IgD-negative memory B cell (primary cell): ENCODE results near the gene TOP1. TPM values are rescaled to one million over a fixed set of nuclear protein-coding genes. Genes with fewer than 3 reads are reported as not detected.
A peak's percentile ranks its signal among the peaks of the same experiment; 100 is the strongest.

Source experiments
- H3K27ac Mint-ChIP-seq, 3 donors: one replicate each; pipeline ENCODE4 v1.8.0; 2020 to 2022; ENCODE audit warnings: mild to moderate bottlenecking in 3 of 3, mixed read lengths in 3 of 3, moderate library complexity in 1 of 3
- H3K27me3 Mint-ChIP-seq: one replicate; pipeline ENCODE4 v1.8.0; 2021; ENCODE audit warnings: mixed read lengths
- H3K36me3 Mint-ChIP-seq: one replicate; pipeline ENCODE4 v1.8.0; 2020; ENCODE audit warnings: mild to moderate bottlenecking, mixed read lengths
- H3K4me1 Mint-ChIP-seq, 3 donors: one replicate each; pipeline ENCODE4 v1.8.0; 2020 to 2022; ENCODE audit warnings: mixed read lengths in 3 of 3, mild to moderate bottlenecking in 1 of 3
- H3K4me3 Mint-ChIP-seq, 4 donors: one replicate each; pipeline ENCODE4 v1.8.0; 2020 to 2022; ENCODE audit warnings: mild to moderate bottlenecking in 4 of 4, mixed read lengths in 4 of 4, moderate library complexity in 3 of 4
- H3K9me3 Mint-ChIP-seq, 3 donors: one replicate each; pipeline ENCODE4 v1.8.0; 2020 to 2021; ENCODE audit warnings: mixed read lengths in 3 of 3, mild to moderate bottlenecking in 1 of 3
- polyA plus RNA-seq: library from polyadenylated mRNA; unstranded; fragments of 300-500 nt; fragmentation: Illumina TruSeq; gene quantifications from one replicate; pipeline ENCODE4 v1.2.3, GENCODE V29; 2021

TOP1 gene
- polyA plus RNA-seq, 1 donor from 2014 or later = 17.0 TPM

DNA sequence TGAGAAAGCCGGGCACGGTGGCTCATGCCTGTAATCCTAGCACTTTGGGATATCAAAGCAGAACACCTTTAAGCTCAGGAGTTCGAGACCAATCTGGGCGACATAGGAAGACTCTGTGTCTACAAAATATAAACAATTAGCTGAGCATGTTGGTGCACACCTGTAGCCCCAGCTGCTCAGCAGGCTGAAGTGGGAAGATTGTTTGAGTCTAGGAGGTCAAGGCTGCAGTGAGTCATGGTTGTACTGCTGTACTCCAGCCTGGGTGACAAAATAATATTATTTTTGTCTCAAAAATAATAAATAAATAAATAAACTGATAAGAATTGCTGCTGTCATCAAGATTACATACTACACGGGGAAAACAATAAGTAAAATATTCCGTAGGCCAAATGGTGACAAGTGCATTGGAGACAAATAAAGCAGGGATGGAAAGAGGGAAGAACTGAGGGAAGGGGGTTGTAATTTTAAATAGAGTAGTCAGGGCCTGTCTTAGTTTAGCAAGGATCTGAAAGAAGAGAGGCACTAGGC is 14.0 kb upstream of the TOP1 start:
- peak overlapping the region in 1 of 4 donors; percentile 53 for H3K4me3 Mint-ChIP-seq
- H3K9me3 Mint-ChIP-seq = no peaks in the 10 kb centered on the region
- H3K27ac Mint-ChIP-seq = peak overlapping the region in 2 of 3 donors; percentile 57 to 68
- H3K4me1 Mint-ChIP-seq = peaks cover 17 to 27% (median 20%) of the 10 kb centered on the region in 3 donors
- H3K27me3 Mint-ChIP-seq = no peaks in the 10 kb centered on the region
- no peaks in the 10 kb centered on the region for H3K36me3 Mint-ChIP-seq

DNA sequence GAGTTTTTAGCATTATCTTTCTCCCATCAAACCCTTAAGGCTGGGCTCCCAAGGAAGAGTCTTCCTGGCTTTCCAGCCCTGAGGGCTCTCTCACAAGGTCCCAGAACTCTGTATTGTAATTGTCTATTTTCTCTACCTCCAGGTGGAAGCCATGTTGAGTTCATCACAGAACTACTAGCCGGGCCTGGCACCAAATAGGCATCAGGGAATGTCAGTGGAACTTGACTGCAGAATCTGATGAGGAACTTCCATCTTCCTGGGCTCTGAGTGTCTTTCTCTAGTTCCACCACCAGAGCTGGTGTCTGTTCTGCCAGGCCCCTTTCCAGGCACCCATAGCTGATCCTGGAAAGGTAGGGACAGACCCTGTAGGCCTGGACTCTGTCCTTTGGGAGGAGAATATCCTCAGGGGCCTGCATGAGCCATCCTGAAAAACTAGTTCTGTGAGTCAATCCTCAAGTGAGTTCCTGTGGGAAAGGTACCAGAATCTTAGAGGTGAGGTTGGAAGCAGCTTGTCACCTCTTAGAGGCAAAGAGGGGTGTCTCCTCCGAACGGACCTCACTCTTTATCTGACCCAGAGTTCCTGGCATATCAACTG is 11.1 kb upstream of the TOP1 start:
- H3K27me3 Mint-ChIP-seq = no peaks in the 10 kb centered on the region
- H3K9me3 Mint-ChIP-seq = no peaks in the 10 kb centered on the region
- H3K4me1 Mint-ChIP-seq = peaks cover 4 to 12% (median 6%) of the 10 kb centered on the region in 3 donors
- no peak overlapping the region for H3K4me3 Mint-ChIP-seq
- H3K36me3 Mint-ChIP-seq = no peaks in the 10 kb centered on the region
- H3K27ac Mint-ChIP-seq = no peak overlapping the region

DNA sequence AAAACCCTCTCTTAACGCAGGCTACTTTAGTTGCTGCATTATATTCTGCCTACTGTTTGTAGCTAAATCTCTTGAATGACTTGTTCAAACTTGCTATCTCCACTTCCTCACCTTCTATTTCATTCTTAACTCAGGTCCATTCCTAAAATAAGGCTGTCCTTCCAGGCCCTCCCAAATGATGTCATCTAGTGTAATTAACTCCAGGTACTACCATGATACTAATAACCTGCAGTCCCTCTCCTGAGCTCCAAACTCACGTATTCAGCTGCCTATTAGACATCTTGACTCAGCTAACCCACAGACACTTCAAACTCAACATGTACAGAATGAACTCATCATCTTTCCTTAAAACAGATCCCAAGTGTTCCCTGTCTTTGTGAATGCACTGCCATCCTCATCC is 10.5 kb upstream of the TOP1 start:
- Mint-ChIP-seq H3K4me3 (peak overlapping the region in 1 of 4 donors; percentile 79), H3K9me3 (no peaks in the 10 kb centered on the region), H3K36me3 (no peaks in the 10 kb centered on the region), H3K27me3 (no peaks in the 10 kb centered on the region), H3K4me1 (peaks cover 0 to 6% (median 0%) of the 10 kb centered on the region in 3 donors), H3K27ac (no peak overlapping the region)

DNA sequence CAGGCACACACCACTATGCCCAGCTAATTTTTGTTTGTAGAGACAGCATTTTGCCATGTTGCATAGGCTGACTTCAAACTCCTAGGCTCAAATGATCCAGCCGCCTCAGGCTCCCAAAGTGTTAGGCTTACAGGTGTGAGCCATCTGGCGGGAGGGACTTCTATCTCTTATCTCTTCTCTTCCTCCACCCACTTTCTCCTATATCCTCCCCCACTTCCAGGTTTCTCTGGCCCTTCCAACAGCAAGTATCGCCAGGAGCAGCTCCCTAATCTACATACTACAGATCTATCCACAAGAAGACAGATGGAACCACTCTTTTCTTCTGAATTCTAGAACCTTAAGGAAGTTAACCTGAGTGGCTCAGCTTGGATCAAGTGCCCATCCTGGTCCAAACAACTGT is 5.1 kb upstream of the TOP1 start:
- no peak overlapping the region for H3K27ac Mint-ChIP-seq
- H3K27me3 Mint-ChIP-seq = peaks cover 3% of the 10 kb centered on the region
- H3K9me3 Mint-ChIP-seq = no peaks in the 10 kb centered on the region
- peaks cover 2% of the 10 kb centered on the region for H3K36me3 Mint-ChIP-seq
- H3K4me1 Mint-ChIP-seq = peaks cover 4 to 8% (median 6%) of the 10 kb centered on the region in 3 donors
- no peak overlapping the region for H3K4me3 Mint-ChIP-seq

DNA sequence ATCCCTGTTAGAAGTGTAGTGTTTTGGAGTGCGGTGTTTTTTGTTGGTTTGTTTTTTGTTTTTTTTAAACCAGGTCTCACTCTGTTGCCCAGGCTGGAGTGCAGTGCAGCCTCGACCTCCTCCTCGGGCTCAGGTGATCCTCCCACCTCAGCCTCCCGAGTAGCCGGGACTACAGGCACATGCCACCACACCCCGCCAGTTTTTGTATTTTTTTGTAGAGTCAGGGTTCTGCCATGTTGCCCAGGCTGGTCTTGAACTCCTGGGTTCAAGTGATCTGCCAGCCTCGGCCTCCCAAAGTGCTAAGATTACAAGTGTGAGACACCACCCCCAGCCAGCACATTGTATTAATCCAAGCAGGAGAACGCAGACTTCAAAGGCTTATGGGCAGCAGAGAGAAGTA is 1.3 kb upstream of the TOP1 start:
- peaks cover 3% of the 10 kb centered on the region for H3K27me3 Mint-ChIP-seq
- no peaks in the 10 kb centered on the region for H3K9me3 Mint-ChIP-seq
- H3K4me1 Mint-ChIP-seq = peaks cover 22 to 32% (median 28%) of the 10 kb centered on the region in 3 donors
- peak overlapping the region in 3 of 4 donors; percentile 92 to 97 (median 96) for H3K4me3 Mint-ChIP-seq
- peak overlapping the region in 2 of 3 donors; percentile 89 to 96 for H3K27ac Mint-ChIP-seq
- H3K36me3 Mint-ChIP-seq = peaks cover 2% of the 10 kb centered on the region

DNA sequence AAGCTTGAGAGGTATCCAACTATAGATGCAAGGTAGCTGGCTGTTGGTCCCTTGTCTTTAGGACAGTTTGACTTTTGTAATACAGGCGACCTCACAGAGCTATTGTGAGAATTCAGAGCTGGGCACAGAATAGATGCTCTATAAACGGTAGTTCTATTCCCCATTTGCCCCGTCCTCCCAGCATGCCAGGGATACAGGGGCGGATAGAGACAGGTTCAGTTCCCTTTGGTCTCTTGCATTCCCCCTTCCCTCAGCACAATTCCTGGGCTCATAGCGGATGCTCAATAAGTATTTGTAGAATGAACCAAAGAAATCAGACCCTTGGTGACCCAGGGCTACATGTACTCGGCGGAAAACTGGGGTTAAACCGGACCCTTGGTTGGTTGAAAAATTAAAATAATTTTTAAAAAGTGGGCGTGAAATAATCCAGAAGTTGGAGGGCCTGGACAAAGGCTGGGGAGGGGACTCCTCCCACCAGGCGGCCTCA is 707 bp upstream of the TOP1 start:
- Mint-ChIP-seq H3K9me3 (no peaks in the 10 kb centered on the region), H3K27me3 (peaks cover 3% of the 10 kb centered on the region), H3K27ac (peak overlapping the region; percentile 89 to 96 (median 91)), H3K4me1 (peaks cover 26 to 38% (median 34%) of the 10 kb centered on the region in 3 donors), H3K36me3 (peaks cover 2% of the 10 kb centered on the region), H3K4me3 (peak overlapping the region; percentile 92 to 97 (median 96))

DNA sequence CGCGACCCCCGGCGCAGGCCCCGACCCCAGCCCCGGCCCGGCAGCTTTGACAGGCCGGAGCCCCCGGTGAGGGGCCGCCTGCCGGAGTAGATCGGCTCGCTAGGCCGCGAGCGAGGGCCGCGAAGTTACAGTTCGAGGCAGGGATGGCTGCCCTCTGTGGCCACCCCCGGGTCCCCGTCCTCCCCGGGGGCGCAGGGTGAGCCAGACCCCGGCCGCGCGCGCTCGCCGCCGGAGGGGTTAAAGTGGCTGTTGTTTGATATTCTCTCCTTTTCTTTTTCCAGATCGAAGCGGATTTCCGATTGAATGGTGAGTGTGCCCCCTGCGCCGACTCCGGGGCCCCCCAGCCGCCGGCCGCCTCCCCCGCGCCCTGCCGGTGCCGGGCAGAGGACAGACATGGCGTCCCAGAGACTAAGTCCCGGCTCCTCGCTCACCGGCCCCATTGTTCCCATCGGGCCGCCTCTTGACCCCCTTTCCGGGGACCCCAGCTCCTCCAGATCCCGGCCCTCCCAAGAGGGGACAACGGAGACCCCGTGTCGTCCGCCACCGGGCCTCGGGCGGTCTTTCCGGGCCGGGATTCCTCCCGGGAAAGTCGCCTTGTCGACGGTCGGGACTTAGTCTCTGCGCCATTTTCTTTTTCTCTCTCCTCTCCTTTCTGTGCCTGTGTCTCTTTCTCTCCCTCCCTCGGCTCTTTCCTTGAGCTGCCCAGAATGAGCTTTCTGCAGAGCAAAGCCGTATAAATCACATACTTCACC is 704 bp downstream of the TOP1 start:
- Mint-ChIP-seq H3K9me3 (no peaks in the 10 kb centered on the region), H3K36me3 (no peaks in the 10 kb centered on the region), H3K4me3 (peak overlapping the region; percentile 90 to 97 (median 96)), H3K27ac (peak overlapping the region; percentile 89 to 96 (median 93)), H3K27me3 (no peaks in the 10 kb centered on the region), H3K4me1 (peaks cover 32 to 49% (median 48%) of the 10 kb centered on the region in 3 donors)

DNA sequence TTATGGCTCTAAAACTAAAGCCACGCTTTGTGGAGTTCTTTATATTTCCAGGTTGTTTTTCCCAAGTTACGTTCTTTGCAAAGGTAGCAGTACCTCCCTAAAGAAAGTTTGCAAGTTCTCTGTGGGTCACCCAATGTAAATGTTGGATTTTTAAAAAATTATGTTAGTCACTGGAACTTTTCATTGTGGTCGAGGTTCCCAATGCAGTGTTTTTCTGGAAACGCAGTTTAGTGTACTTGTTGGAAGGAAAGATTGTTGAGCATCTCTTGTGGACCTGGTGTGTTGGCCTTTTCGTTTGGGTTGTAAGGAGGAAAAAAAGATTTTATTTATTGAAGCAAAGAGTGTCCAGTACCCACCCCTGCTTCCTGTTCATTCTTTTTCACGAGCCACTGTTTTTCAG is 1.4 kb downstream of the TOP1 start:
- Mint-ChIP-seq H3K4me1 (peaks cover 33 to 54% (median 53%) of the 10 kb centered on the region in 3 donors), H3K27me3 (no peaks in the 10 kb centered on the region), H3K36me3 (no peaks in the 10 kb centered on the region), H3K9me3 (no peaks in the 10 kb centered on the region), H3K27ac (peak overlapping the region; percentile 56 to 96 (median 89)), H3K4me3 (peak overlapping the region; percentile 90 to 97 (median 96))

DNA sequence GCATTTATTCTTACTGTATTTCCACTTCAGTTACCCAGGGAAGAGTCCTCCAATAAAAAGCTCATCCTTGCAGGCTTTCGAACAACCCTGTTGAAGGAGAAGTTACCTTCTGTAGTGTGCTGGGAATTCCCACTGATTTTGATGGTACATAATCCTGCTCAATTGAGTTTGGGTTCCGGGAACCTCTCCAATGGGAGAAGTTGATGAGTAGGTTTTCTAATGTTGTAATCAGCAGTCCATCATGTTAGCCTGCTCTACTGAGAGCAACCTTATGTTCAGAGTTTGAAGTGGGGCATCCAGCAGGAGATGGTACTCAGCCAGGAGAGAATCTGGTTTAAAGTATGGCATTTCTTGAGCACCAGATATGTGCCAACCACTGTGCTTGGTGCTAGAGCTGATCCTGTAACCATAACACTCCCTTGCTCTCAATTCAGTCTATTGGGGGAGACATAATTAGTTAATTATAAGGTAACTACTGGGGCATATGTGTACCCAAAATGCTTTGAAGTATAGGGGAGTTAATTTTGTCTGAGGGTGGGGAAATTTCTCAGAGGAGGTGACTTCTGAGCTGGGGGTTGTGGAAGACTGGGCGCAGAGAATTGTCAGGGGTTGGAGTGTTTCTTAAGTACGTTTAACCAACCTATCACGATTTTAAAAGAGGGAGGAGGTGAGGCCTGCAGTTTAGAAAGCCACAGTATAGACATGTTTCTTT is 2.1 kb downstream of the TOP1 start:
- H3K4me1 Mint-ChIP-seq = peaks cover 38 to 59% (median 58%) of the 10 kb centered on the region in 3 donors
- no peaks in the 10 kb centered on the region for H3K27me3 Mint-ChIP-seq
- peak overlapping the region in 2 of 3 donors; percentile 22 to 29 for H3K27ac Mint-ChIP-seq
- H3K9me3 Mint-ChIP-seq = no peaks in the 10 kb centered on the region
- peak overlapping the region; percentile 90 to 97 (median 96) for H3K4me3 Mint-ChIP-seq
- H3K36me3 Mint-ChIP-seq = no peaks in the 10 kb centered on the region

DNA sequence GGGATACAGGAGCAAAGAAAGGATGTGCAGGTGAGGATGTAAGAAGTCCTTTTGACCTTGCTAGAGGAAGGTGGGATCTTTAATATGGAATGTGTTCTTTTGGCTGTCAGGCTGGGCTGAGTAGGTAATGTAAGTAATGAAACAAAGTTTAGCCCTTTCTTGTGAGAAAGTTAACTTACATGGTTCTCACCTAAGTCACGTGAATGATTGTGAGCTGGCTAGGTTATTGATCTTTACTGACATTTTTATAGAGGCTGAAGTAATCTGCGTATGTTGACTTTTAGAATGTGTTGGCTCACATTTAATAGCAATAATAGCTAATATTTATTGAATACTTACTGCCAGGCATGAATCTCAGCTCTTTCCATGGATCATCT is 2.6 kb downstream of the TOP1 start:
- H3K9me3 Mint-ChIP-seq = no peaks in the 10 kb centered on the region
- H3K27me3 Mint-ChIP-seq = no peaks in the 10 kb centered on the region
- H3K4me3 Mint-ChIP-seq = peak overlapping the region; percentile 70 to 97 (median 93)
- peak overlapping the region in 2 of 3 donors; percentile 22 to 29 for H3K27ac Mint-ChIP-seq
- H3K4me1 Mint-ChIP-seq = peaks cover 38 to 61% (median 60%) of the 10 kb centered on the region in 3 donors
- H3K36me3 Mint-ChIP-seq = peaks cover 3% of the 10 kb centered on the region

DNA sequence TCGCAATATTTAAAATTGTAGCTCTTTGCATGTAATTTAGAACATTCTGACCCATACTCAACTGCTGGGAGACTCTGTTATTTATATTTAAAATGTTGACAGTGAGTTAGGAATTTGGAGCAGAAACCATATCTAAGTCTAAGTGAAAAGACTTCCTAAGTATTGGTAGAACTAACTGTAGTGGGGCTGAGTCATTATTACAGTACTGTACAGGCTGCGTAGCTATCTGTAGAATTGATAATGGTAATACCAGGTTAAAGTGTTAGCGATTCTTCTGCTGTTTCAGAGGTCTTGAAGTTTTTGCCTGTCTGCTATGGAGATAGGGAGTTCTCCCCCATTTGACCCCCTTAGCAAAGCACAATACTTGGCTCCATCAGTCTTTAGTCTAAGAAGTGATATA is 3.6 kb downstream of the TOP1 start:
- Mint-ChIP-seq H3K36me3 (peaks cover 3% of the 10 kb centered on the region), H3K27ac (peak overlapping the region in 1 of 3 donors; percentile 1), H3K4me3 (peak overlapping the region in 3 of 4 donors; percentile 27 to 76 (median 74)), H3K9me3 (no peaks in the 10 kb centered on the region), H3K4me1 (peaks cover 38 to 63% (median 62%) of the 10 kb centered on the region in 3 donors), H3K27me3 (no peaks in the 10 kb centered on the region)

DNA sequence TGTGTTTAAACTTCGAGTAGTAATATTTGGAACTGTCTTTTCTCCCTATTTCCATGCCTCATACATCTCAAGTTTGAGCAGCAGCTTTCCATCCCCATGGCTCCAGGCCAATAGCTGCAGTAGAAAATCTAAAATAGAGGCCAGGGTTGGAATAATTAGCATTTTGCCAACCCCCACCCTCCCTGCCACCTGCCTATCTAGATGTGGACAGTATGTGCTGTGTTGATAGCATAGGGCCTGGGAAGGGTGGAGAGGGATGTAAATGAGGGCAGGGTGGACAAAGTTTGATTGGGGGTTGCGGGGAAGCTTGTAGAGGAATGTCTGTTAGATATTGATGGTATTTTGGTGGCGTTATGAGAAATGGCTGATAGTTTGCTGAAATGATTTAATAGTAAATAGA is 5.6 kb downstream of the TOP1 start:
- peaks cover 3% of the 10 kb centered on the region for H3K36me3 Mint-ChIP-seq
- H3K27me3 Mint-ChIP-seq = no peaks in the 10 kb centered on the region
- no peaks in the 10 kb centered on the region for H3K9me3 Mint-ChIP-seq
- H3K27ac Mint-ChIP-seq = no peak overlapping the region
- peak overlapping the region in 1 of 4 donors; percentile 6 for H3K4me3 Mint-ChIP-seq
- peaks cover 40 to 72% (median 63%) of the 10 kb centered on the region in 3 donors for H3K4me1 Mint-ChIP-seq

DNA sequence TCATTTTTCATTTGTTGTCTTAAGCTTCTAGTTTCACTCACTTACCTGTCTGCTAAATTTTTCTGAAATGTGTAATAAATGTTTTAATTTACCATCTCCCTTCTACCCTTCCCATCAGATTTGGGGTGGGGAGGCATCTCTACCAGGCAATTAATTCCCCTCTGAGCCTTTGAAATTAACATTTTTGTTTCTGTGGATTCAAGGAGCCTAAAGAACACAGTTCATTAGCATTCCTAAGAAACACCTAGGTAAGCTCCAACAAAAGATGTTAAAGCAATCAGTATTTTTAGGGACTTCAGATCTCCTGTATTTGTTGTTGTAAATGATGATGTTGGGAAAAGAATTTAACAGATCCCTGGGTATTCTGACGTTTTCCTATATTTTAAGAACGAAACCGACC is 6.6 kb downstream of the TOP1 start:
- no peaks in the 10 kb centered on the region for H3K9me3 Mint-ChIP-seq
- H3K4me1 Mint-ChIP-seq = peaks cover 43 to 70% (median 63%) of the 10 kb centered on the region in 3 donors
- no peaks in the 10 kb centered on the region for H3K27me3 Mint-ChIP-seq
- H3K27ac Mint-ChIP-seq = peak overlapping the region in 1 of 3 donors; percentile 25
- H3K4me3 Mint-ChIP-seq = peak overlapping the region in 2 of 4 donors; percentile 20 to 66
- peaks cover 3% of the 10 kb centered on the region for H3K36me3 Mint-ChIP-seq

DNA sequence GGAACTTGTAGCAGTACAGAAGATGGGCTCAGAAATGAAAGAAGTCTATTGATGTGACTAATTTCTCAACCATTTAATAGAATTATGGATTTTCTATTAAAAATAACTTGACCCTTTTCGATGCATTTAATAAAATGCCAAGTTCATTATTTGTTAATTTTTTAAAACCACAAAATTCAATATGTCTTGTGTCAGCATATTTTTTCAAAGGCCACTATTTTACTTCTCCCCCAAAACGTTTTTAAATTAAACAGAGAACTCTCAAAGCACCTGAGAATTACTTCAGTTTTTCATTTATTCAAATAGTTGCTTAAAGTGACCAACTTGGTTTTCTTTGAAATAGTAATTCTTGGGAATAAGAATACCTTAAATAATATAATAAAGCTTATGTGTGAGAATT is 8.6 kb downstream of the TOP1 start:
- Mint-ChIP-seq H3K9me3 (no peaks in the 10 kb centered on the region), H3K4me1 (peaks cover 29 to 59% (median 50%) of the 10 kb centered on the region in 3 donors), H3K27ac (no peak overlapping the region), H3K27me3 (no peaks in the 10 kb centered on the region), H3K36me3 (peaks cover 3% of the 10 kb centered on the region), H3K4me3 (no peak overlapping the region)
